Natural killer cell (primary cell): ENCODE measurements around the gene CORO2A. TPM values are rescaled to one million over a fixed set of nuclear protein-coding genes. Genes with fewer than 3 reads are reported as not detected.

Source experiments
- ATAC-seq, 3 donors: fragments of 150-1000 bp in 2 of 3; fragments of 200-7000 bp in 1 of 3; cut with Tn5 transposase; 1 replicate in 1 of 3; 2 replicates in 2 of 3; pipeline ENCODE4 v1.10.0; 2021; ENCODE audit warnings: mild to moderate bottlenecking in 2 of 3, moderate library complexity in 2 of 3
- DNase-seq, 2 donors: peaks; one replicate each; pipeline versions ENCODE4 v3.0.0 to v3.0.0-alpha.2; 2013 to 2021; ENCODE audit warnings: mixed read lengths in 1 of 2
- H3K27ac ChIP-seq: one replicate; pipeline ENCODE4 v1.5.1; 2013; ENCODE audit warnings: mild to moderate bottlenecking, low read length
- H3K27me3 ChIP-seq: one replicate; pipeline ENCODE4 v1.6.1; 2013; ENCODE audit warnings: low read length; ENCODE audit not compliant: control insufficient read depth, insufficient read depth
- H3K36me3 ChIP-seq: one replicate; pipeline ENCODE4 v1.6.1; 2013; ENCODE audit warnings: low read length; ENCODE audit not compliant: control insufficient read depth, insufficient read depth
- H3K4me1 ChIP-seq: one replicate; pipeline ENCODE4 v1.6.1; 2013; ENCODE audit warnings: low read length; ENCODE audit not compliant: control insufficient read depth, insufficient read depth
- H3K4me3 ChIP-seq: one replicate; pipeline ENCODE4 v1.5.1; 2013; ENCODE audit warnings: low read length
- H3K9me3 ChIP-seq: one replicate; pipeline ENCODE4 v1.6.1; 2013; ENCODE audit warnings: low read length; ENCODE audit not compliant: control insufficient read depth, insufficient read depth
- H3K27ac Mint-ChIP-seq, 2 donors: one replicate each; pipeline ENCODE4 v1.8.0; 2022; ENCODE audit warnings: mild to moderate bottlenecking in 2 of 2, mixed read lengths in 2 of 2, moderate library complexity in 1 of 2
- H3K27me3 Mint-ChIP-seq, 2 donors: one replicate each; pipeline ENCODE4 v1.8.0; 2022; ENCODE audit warnings: low read depth in 2 of 2, mixed read lengths in 2 of 2
- H3K36me3 Mint-ChIP-seq: one replicate; pipeline ENCODE4 v1.8.0; 2022; ENCODE audit warnings: mixed read lengths
- H3K4me1 Mint-ChIP-seq, 2 donors: one replicate each; pipeline ENCODE4 v1.8.0; 2022; ENCODE audit warnings: mixed read lengths in 2 of 2
- H3K4me3 Mint-ChIP-seq: one replicate; pipeline ENCODE4 v1.8.0; 2022; ENCODE audit warnings: mild to moderate bottlenecking, moderate library complexity, mixed read lengths
- H3K9me3 Mint-ChIP-seq, 2 donors: one replicate each; pipeline ENCODE4 v1.8.0; 2022; ENCODE audit warnings: mixed read lengths in 2 of 2
- CTCF ChIP-seq: fragments of 200-600 bp; IDR thresholded peaks from one replicate; pipeline ENCODE4 v1.8.0; 2022; ENCODE audit warnings: antibody characterized with exemption
- WGBS: methylation state at CpG from one replicate; pipeline ENCODE4 v1.1.7; 2013; ENCODE audit warnings: missing lambda C conversion rate; ENCODE audit not compliant: insufficient coverage; 5-methylcytosine and 5-hydroxymethylcytosine counted together
- intact Hi-C: fragments of 100-400 bp; cut with micrococcal nuclease; formaldehyde crosslinking; loops from one replicate; pipeline ENCODE4 v1.14.2; 2022
- total RNA-seq, 4 donors: library from RNA; stranded (reverse); fragments of 120-200 nt in 1 of 4; gene quantifications; one replicate each; pipeline versions ENCODE4 v1.2.3 to v1.2.4, GENCODE V29; 2013 to 2022

The CORO2A gene
- total RNA-seq, 3 donors from 2014 or later (not counting 1 experiment from before 2014, with no cell fraction given) = 1.9 to 3.6 (median 2.3) TPM

GRCh38 chr9:98085058-98085457 is 107.4 kb downstream of the CORO2A start:
- intact Hi-C loops = no loop called here
- Histone ChIP-seq H3K36me3 (peaks cover 48% of the 10 kb centered on the region), H3K9me3 (no peaks in the 10 kb centered on the region), H3K27me3 (no peaks in the 10 kb centered on the region), H3K27ac (no peak overlapping the region), H3K4me1 (peaks cover 4% of the 10 kb centered on the region), H3K4me3 (no peak overlapping the region)
- TF ChIP-seq CTCF = no peak
- ATAC-seq = no peak
- H3K27ac Mint-ChIP-seq = peak overlapping the region; percentile 46 to 49
- WGBS = 97% methylated on average over 3 of the region's 4 CpGs
- H3K9me3 Mint-ChIP-seq = no peaks in the 10 kb centered on the region
- no peaks in the 10 kb centered on the region for H3K27me3 Mint-ChIP-seq
- DNase-seq = no peak
- H3K4me1 Mint-ChIP-seq = peaks cover 22 to 46% of the 10 kb centered on the region in 2 donors
- no peak overlapping the region for H3K4me3 Mint-ChIP-seq
- no peaks in the 10 kb centered on the region for H3K36me3 Mint-ChIP-seq

GRCh38 chr9:98084396-98084795 is 108.0 kb downstream of the CORO2A start:
- Histone ChIP-seq H3K36me3 (peaks cover 49% of the 10 kb centered on the region), H3K4me3 (no peak overlapping the region), H3K27me3 (no peaks in the 10 kb centered on the region), H3K4me1 (peaks cover 4% of the 10 kb centered on the region), H3K9me3 (no peaks in the 10 kb centered on the region), H3K27ac (no peak overlapping the region)
- H3K4me1 Mint-ChIP-seq = peaks cover 22 to 39% of the 10 kb centered on the region in 2 donors
- TF ChIP-seq CTCF = no peak
- H3K36me3 Mint-ChIP-seq = no peaks in the 10 kb centered on the region
- ATAC-seq (no peak), DNase-seq (no peak)
- no peaks in the 10 kb centered on the region for H3K9me3 Mint-ChIP-seq
- intact Hi-C loops = no loop called here
- H3K4me3 Mint-ChIP-seq = no peak overlapping the region
- H3K27ac Mint-ChIP-seq = peak overlapping the region; percentile 46 to 61
- WGBS = 97% methylated on average over 3 of the region's 3 CpGs
- H3K27me3 Mint-ChIP-seq = no peaks in the 10 kb centered on the region

GRCh38 chr9:98083566-98084183 is 108.8 kb downstream of the CORO2A start:
- DNase-seq (no peak), ATAC-seq (no peak)
- Mint-ChIP-seq H3K4me1 (peaks cover 22 to 39% of the 10 kb centered on the region in 2 donors), H3K4me3 (no peak overlapping the region), H3K27me3 (no peaks in the 10 kb centered on the region), H3K27ac (peak overlapping the region; percentile 37 to 61), H3K36me3 (no peaks in the 10 kb centered on the region), H3K9me3 (no peaks in the 10 kb centered on the region)
- peaks cover 4% of the 10 kb centered on the region for H3K4me1 ChIP-seq
- 96% methylated on average over 7 of the region's 7 CpGs for WGBS
- no peaks in the 10 kb centered on the region for H3K9me3 ChIP-seq
- peaks cover 49% of the 10 kb centered on the region for H3K36me3 ChIP-seq
- no peak for TF ChIP-seq CTCF
- no peak overlapping the region for H3K27ac ChIP-seq
- intact Hi-C loops = no loop called here
- no peak overlapping the region for H3K4me3 ChIP-seq
- H3K27me3 ChIP-seq = no peaks in the 10 kb centered on the region

GRCh38 chr9:98083061-98083501 is 109.4 kb downstream of the CORO2A start:
- DNase-seq (no peak), ATAC-seq (no peak)
- intact Hi-C loops = no loop called here
- Mint-ChIP-seq H3K27ac (peak overlapping the region; percentile 37 to 61), H3K9me3 (no peaks in the 10 kb centered on the region), H3K4me3 (no peak overlapping the region), H3K4me1 (peaks cover 22 to 35% of the 10 kb centered on the region in 2 donors), H3K27me3 (no peaks in the 10 kb centered on the region), H3K36me3 (no peaks in the 10 kb centered on the region)
- H3K4me1 ChIP-seq = peaks cover 4% of the 10 kb centered on the region
- no peak overlapping the region for H3K27ac ChIP-seq
- TF ChIP-seq CTCF = no peak
- no peak overlapping the region for H3K4me3 ChIP-seq
- peaks cover 50% of the 10 kb centered on the region for H3K36me3 ChIP-seq
- no peaks in the 10 kb centered on the region for H3K27me3 ChIP-seq
- 100% methylated on average over 2 of the region's 2 CpGs for WGBS
- no peaks in the 10 kb centered on the region for H3K9me3 ChIP-seq
